Neural progenitor cell (in vitro differentiated cells): ENCODE data around the gene ZSCAN5A. TPM values are rescaled to one million over a fixed set of nuclear protein-coding genes. Genes with fewer than 3 reads are reported as not detected.

Experiments
- DNase-seq: peaks from one replicate; pipeline ENCODE4 v3.0.0-alpha.2; 2016; ENCODE audit warnings: low spot score
- H2AFZ ChIP-seq: fragments of 200-600 bp; sonication (generic); replicated peaks from 2 replicates; pipeline ENCODE4 v1.6.1; 2016; ENCODE audit warnings: antibody characterized with exemption
- H3F3A ChIP-seq: fragments of 200-600 bp; sonication (generic); 2 replicates; pipeline ENCODE4 v1.6.1; 2016; ENCODE audit warnings: antibody characterized with exemption, low read depth
- H3K27ac ChIP-seq: fragments of 200-600 bp; sonication (generic); 2 replicates; pipeline ENCODE4 v1.5.1; 2016; ENCODE audit warnings: mild to moderate bottlenecking
- H3K27me3 ChIP-seq: fragments of 200-600 bp; sonication (generic); 2 replicates; pipeline ENCODE4 v1.6.1; 2016; ENCODE audit warnings: mild to moderate bottlenecking, moderate library complexity
- H3K36me3 ChIP-seq: fragments of 200-600 bp; sonication (generic); 2 replicates; pipeline ENCODE4 v1.5.1; 2016
- H3K4me1 ChIP-seq: fragments of 200-600 bp; sonication (generic); 2 replicates; pipeline ENCODE4 v1.6.1; 2016; ENCODE audit warnings: mixed run types
- H3K4me2 ChIP-seq: fragments of 200-600 bp; sonication (generic); 2 replicates; pipeline ENCODE4 v1.6.1; 2016
- H3K4me3 ChIP-seq: fragments of 200-600 bp; sonication (generic); 2 replicates; pipeline ENCODE4 v1.5.1; 2016
- H3K79me2 ChIP-seq: fragments of 200-600 bp; sonication (generic); 2 replicates; pipeline ENCODE4 v1.6.1; 2016; ENCODE audit warnings: low read depth
- H3K9ac ChIP-seq: fragments of 200-600 bp; sonication (generic); 2 replicates; pipeline ENCODE4 v1.6.1; 2016
- H3K9me3 ChIP-seq: fragments of 200-600 bp; sonication (generic); 2 replicates; pipeline ENCODE4 v1.5.1; 2016; ENCODE audit warnings: low read depth
- H4K20me1 ChIP-seq: fragments of 200-600 bp; sonication (generic); 2 replicates; pipeline ENCODE4 v1.6.1; 2016; ENCODE audit warnings: low read depth
- H3K27ac Mint-ChIP-seq: 3 replicates; pipeline ENCODE4 v1.8.0; 2021; ENCODE audit warnings: mixed read lengths
- H3K27me3 Mint-ChIP-seq: 2 replicates; pipeline ENCODE4 v1.8.0; 2022; ENCODE audit warnings: low read depth, mild to moderate bottlenecking, inconsistent platforms, moderate library complexity, mixed read lengths; ENCODE audit not compliant: insufficient read depth
- H3K36me3 Mint-ChIP-seq: 3 replicates; pipeline ENCODE4 v1.8.0; 2021; ENCODE audit warnings: mixed read lengths
- H3K4me1 Mint-ChIP-seq: 3 replicates; pipeline ENCODE4 v1.8.0; 2021; ENCODE audit warnings: mixed read lengths
- H3K4me3 Mint-ChIP-seq: 3 replicates; pipeline ENCODE4 v1.8.0; 2021; ENCODE audit warnings: mild to moderate bottlenecking, moderate library complexity, mixed read lengths
- H3K9me3 Mint-ChIP-seq: 3 replicates; pipeline ENCODE4 v1.8.0; 2020; ENCODE audit warnings: mixed read lengths
- CTCF ChIP-seq: fragments of 200-600 bp; sonication (generic); IDR thresholded peaks from 2 replicates; pipeline ENCODE4 v1.5.1; 2017; ENCODE audit warnings: antibody characterized with exemption, mild to moderate bottlenecking
- EZH2 ChIP-seq: fragments of 200-600 bp; sonication (generic); IDR thresholded peaks from 2 replicates; pipeline ENCODE4 v1.6.1; 2017; ENCODE audit warnings: antibody characterized with exemption, mild to moderate bottlenecking, moderate library complexity
- EZH2phosphoT487 ChIP-seq: fragments of 200-600 bp; sonication (generic); IDR thresholded peaks from 2 replicates; pipeline ENCODE4 v1.6.1; 2017; ENCODE audit warnings: antibody characterized with exemption
- total RNA-seq: library from RNA; depleted of rRNA; stranded (reverse); fragments of >200 nt; gene quantifications from 2 replicates; pipeline ENCODE4 v1.2.3, GENCODE V29; 2015; ENCODE audit warnings: low replicate concordance

The ZSCAN5A gene
- total RNA-seq, 1 donor from 2014 or later: 1.6 TPM

GRCh38 chr19:56317749-56318148 is 3.1 kb upstream of the ZSCAN5A start:
- no peak overlapping the region for H3K27ac Mint-ChIP-seq
- H3K4me1 Mint-ChIP-seq: peaks cover 8% of the 10 kb centered on the region
- H3K9me3 Mint-ChIP-seq: no peaks in the 10 kb centered on the region
- no peak overlapping the region for H3K27ac ChIP-seq
- peaks cover 9% of the 10 kb centered on the region for H3F3A ChIP-seq
- TF ChIP-seq EZH2phosphoT487 (no peak), EZH2 (no peak), CTCF (no peak)
- DNase-seq: no peak
- H3K4me1 ChIP-seq: peaks cover 9% of the 10 kb centered on the region
- no peaks in the 10 kb centered on the region for H3K36me3 ChIP-seq
- H2AFZ ChIP-seq: no peak overlapping the region
- no peaks in the 10 kb centered on the region for H3K79me2 ChIP-seq
- H3K4me2 ChIP-seq: no peak overlapping the region
- H3K27me3 Mint-ChIP-seq: peaks cover 7% of the 10 kb centered on the region
- no peak overlapping the region for H3K9ac ChIP-seq
- H3K9me3 ChIP-seq: no peaks in the 10 kb centered on the region
- H4K20me1 ChIP-seq: no peaks in the 10 kb centered on the region
- no peak overlapping the region for H3K4me3 ChIP-seq
- no peaks in the 10 kb centered on the region for H3K27me3 ChIP-seq
- H3K36me3 Mint-ChIP-seq: peaks cover 1% of the 10 kb centered on the region
- no peak overlapping the region for H3K4me3 Mint-ChIP-seq

- no peak overlapping the region for H3K27ac ChIP-seq
- H3K27me3 ChIP-seq: no peaks in the 10 kb centered on the region
- peaks cover 9% of the 10 kb centered on the region for H3F3A ChIP-seq
- DNase-seq: no peak
- H3K27me3 Mint-ChIP-seq: peaks cover 4% of the 10 kb centered on the region
- no peak overlapping the region for H3K27ac Mint-ChIP-seq
- peaks cover 9% of the 10 kb centered on the region for H3K4me1 ChIP-seq
- peak overlapping the region; percentile 19 for H3K4me3 Mint-ChIP-seq
- no peak overlapping the region for H3K4me3 ChIP-seq
- no peaks in the 10 kb centered on the region for H3K79me2 ChIP-seq
- no peaks in the 10 kb centered on the region for H3K9me3 ChIP-seq
- peaks cover 2% of the 10 kb centered on the region for H3K36me3 Mint-ChIP-seq
- H3K9ac ChIP-seq: no peak overlapping the region
- peaks cover 9% of the 10 kb centered on the region for H3K4me1 Mint-ChIP-seq
- TF ChIP-seq CTCF (no peak), EZH2phosphoT487 (no peak), EZH2 (no peak)
- H2AFZ ChIP-seq: no peak overlapping the region
- H3K4me2 ChIP-seq: no peak overlapping the region
- H3K36me3 ChIP-seq: no peaks in the 10 kb centered on the region
- no peaks in the 10 kb centered on the region for H3K9me3 Mint-ChIP-seq
- H4K20me1 ChIP-seq: no peaks in the 10 kb centered on the region
Observed at GRCh38 chr19:56316728-56317127, 2.1 kb upstream of the ZSCAN5A start.

- Mint-ChIP-seq H3K4me3 (peak overlapping the region; percentile 95), H3K9me3 (no peaks in the 10 kb centered on the region), H3K36me3 (peaks cover 5% of the 10 kb centered on the region), H3K27ac (peak overlapping the region; percentile 100), H3K27me3 (no peaks in the 10 kb centered on the region), H3K4me1 (peaks cover 9% of the 10 kb centered on the region)
- peak overlapping the region; percentile 81 for H3K27ac ChIP-seq
- no peaks in the 10 kb centered on the region for H3K27me3 ChIP-seq
- H3K36me3 ChIP-seq: no peaks in the 10 kb centered on the region
- peaks cover 9% of the 10 kb centered on the region for H3K4me1 ChIP-seq
- H3K79me2 ChIP-seq: no peaks in the 10 kb centered on the region
- H4K20me1 ChIP-seq: no peaks in the 10 kb centered on the region
- peak overlapping the region; percentile 92 for H2AFZ ChIP-seq
- peak overlapping the region; percentile 68 for H3K4me3 ChIP-seq
- peaks cover 9% of the 10 kb centered on the region for H3F3A ChIP-seq
- H3K9me3 ChIP-seq: no peaks in the 10 kb centered on the region
- H3K9ac ChIP-seq: peak overlapping the region; percentile 55
- TF ChIP-seq EZH2phosphoT487 (no peak), EZH2 (no peak), CTCF (no peak)
- peak overlapping the region; percentile 96 for H3K4me2 ChIP-seq
- peak; percentile 97 for DNase-seq
Observed at GRCh38 chr19:56315077-56315828, 614 bp upstream of the ZSCAN5A start.
